ENCODE measurements around the gene PSENEN.
A peak's percentile ranks its signal among the peaks of the same experiment; 100 is the strongest.

PSENEN gene

DNA sequence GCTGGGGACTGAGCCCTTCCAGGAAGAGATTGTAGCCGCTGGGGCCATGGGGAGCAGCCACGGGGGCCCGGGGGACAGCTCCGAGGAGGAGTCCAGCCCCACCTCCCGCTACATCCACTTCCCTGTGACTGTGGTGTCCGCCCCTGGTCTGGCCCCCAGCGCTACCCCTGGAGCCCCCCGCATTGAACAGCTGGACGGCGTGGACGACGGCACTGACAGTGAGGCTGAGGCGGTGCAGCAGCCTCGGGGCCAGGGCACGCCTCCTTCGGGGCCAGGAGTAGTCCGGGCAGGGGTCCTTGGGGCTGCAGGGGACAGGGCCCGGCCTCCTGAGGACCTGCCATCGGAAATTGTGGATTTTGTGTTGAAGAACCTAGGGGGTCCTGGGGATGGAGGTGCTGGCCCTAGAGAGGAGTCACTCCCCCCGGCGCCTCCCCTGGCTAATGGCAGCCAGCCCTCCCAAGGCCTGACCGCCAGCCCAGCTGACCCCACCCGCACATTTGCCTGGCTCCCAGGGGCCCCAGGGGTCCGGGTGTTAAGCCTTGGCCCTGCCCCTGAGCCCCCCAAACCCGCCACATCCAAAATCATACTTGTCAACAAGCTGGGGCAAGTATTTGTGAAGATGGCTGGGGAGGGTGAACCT is 12.8 kb upstream of the PSENEN start:
- Histone ChIP-seq H3K4me3 (no peak overlapping the region), H4K20me1 (peaks cover 89% of the 10 kb centered on the region), H3K4me2 (no peak overlapping the region), H3K27ac (no peak overlapping the region), H3K9ac (no peak overlapping the region), H3K9me3 (no peaks in the 10 kb centered on the region), H3K4me1 (peaks cover 25% of the 10 kb centered on the region), H3K36me3 (peaks cover 98% of the 10 kb centered on the region), H3K27me3 (no peaks in the 10 kb centered on the region)
- TF ChIP-seq Cebpa-rat (IDR thresholded peaks at IDR 0.05) = no peak

DNA sequence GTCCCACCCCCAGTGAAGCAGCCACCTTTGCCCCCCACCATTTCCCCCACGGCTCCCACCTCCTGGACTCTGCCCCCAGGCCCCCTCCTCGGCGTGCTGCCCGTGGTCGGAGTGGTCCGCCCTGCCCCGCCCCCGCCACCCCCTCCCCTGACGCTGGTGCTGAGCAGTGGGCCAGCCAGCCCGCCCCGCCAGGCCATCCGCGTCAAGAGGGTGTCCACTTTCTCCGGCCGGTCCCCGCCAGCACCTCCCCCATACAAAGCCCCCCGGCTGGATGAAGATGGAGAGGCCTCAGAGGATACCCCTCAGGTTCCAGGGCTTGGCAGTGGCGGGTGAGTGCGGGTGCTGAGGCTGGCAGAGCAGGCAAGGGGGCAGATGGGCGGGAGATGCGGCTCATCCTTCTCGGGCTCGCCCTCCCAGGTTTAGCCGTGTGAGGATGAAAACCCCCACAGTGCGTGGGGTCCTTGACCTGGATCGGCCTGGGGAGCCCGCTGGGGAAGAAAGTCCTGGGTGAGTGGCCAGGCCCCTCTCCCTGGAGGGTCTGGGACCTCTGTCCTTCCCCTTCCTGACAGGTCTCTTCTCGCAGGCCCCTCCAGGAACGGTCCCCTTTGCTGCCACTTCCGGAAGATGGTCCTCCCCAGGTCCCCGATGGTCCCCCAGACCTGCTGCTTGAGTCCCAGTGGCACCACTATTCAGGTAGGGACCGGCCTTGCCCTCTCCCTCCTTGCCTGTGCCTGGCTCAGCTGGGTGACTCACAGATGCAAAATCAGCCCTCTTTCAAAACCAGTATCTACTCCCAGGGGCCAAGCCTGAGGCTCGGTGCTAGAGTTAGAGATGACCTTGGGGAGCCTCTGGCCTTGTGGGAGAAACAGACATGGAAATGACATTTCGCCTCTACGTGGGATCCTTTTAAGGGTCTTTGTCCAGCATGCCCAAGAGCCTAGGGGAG is 12.0 kb upstream of the PSENEN start:
- Histone ChIP-seq H4K20me1 (peaks cover 89% of the 10 kb centered on the region), H3K36me3 (peaks cover 98% of the 10 kb centered on the region), H3K4me1 (peaks cover 25% of the 10 kb centered on the region), H3K27me3 (no peaks in the 10 kb centered on the region), H3K4me2 (no peak overlapping the region), H3K9ac (0 out of 2 replicates have a peak overlapping the region, but pooled peaks have one; percentile 29), H3K27ac (no peak overlapping the region), H3K9me3 (no peaks in the 10 kb centered on the region), H3K4me3 (no peak overlapping the region)
- TF ChIP-seq Cebpa-rat (IDR thresholded peaks at IDR 0.05) = no peak

- Histone ChIP-seq H3K4me3 (no peak overlapping the region), H3K9ac (0 out of 2 replicates have a peak overlapping the region, but pooled peaks have one; percentile 29), H3K4me1 (peaks cover 26% of the 10 kb centered on the region), H3K9me3 (no peaks in the 10 kb centered on the region), H3K27me3 (no peaks in the 10 kb centered on the region), H4K20me1 (peaks cover 89% of the 10 kb centered on the region), H3K4me2 (no peak overlapping the region), H3K36me3 (peaks cover 98% of the 10 kb centered on the region), H3K27ac (no peak overlapping the region)
- TF ChIP-seq Cebpa-rat (IDR thresholded peaks at IDR 0.05) = no peak
These were observed 11.2 kb upstream of the PSENEN start for GRCh38 chr19:35734273-35734672.

GRCh38 chr19:35734889-35735288 is 10.6 kb upstream of the PSENEN start:
- H3K27ac ChIP-seq = no peak overlapping the region
- no peak overlapping the region for H3K4me3 ChIP-seq
- peaks cover 89% of the 10 kb centered on the region for H4K20me1 ChIP-seq
- no peak overlapping the region for H3K4me2 ChIP-seq
- H3K36me3 ChIP-seq = peaks cover 94% of the 10 kb centered on the region
- H3K4me1 ChIP-seq = peaks cover 33% of the 10 kb centered on the region
- no peaks in the 10 kb centered on the region for H3K27me3 ChIP-seq
- H3K9me3 ChIP-seq = no peaks in the 10 kb centered on the region
- no peak for TF ChIP-seq Cebpa-rat (IDR thresholded peaks at IDR 0.05)
- no peak overlapping the region for H3K9ac ChIP-seq

- Histone ChIP-seq H3K9me3 (no peaks in the 10 kb centered on the region), H3K4me3 (no peak overlapping the region), H4K20me1 (peaks cover 71% of the 10 kb centered on the region), H3K9ac (peak overlapping the region; percentile 45), H3K27me3 (no peaks in the 10 kb centered on the region), H3K36me3 (peaks cover 71% of the 10 kb centered on the region), H3K4me1 (peaks cover 45% of the 10 kb centered on the region), H3K27ac (0 out of 2 replicates have a peak overlapping the region, but pooled peaks have one; percentile 1), H3K4me2 (peak overlapping the region; percentile 48)
- TF ChIP-seq Cebpa-rat (IDR thresholded peaks at IDR 0.05) = no peak
These were observed 8.3 kb upstream of the PSENEN start for GRCh38 chr19:35736913-35737886.

GRCh38 chr19:35738021-35738886 is 7.2 kb upstream of the PSENEN start:
- Histone ChIP-seq H3K27ac (no peak overlapping the region), H3K9me3 (no peaks in the 10 kb centered on the region), H3K36me3 (peaks cover 62% of the 10 kb centered on the region), H4K20me1 (peaks cover 64% of the 10 kb centered on the region), H3K4me1 (peaks cover 55% of the 10 kb centered on the region), H3K4me2 (no peak overlapping the region), H3K9ac (no peak overlapping the region), H3K27me3 (no peaks in the 10 kb centered on the region), H3K4me3 (no peak overlapping the region)
- TF ChIP-seq Cebpa-rat (IDR thresholded peaks at IDR 0.05) = no peak

DNA sequence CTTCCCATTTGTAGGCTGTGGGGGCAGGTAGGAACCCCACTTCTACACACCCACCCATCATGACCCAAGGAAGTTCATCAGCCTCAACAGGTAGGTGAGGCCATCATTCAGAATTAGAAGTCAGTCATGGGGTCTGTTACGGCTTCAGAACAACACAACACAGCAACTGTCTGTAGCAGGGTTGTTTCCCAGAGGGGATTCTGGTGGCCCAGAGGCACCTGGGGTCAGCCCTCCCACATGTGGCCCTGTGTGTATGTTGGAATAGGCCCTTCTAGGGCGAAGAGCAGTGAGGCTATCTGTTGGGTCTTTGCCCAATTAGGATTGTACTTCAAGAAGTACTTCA is 6.6 kb upstream of the PSENEN start:
- H3K4me2 ChIP-seq = no peak overlapping the region

GRCh38 chr19:35739275-35740107 is 6.0 kb upstream of the PSENEN start:
- Histone ChIP-seq H4K20me1 (peaks cover 54% of the 10 kb centered on the region), H3K4me1 (peaks cover 67% of the 10 kb centered on the region), H3K4me3 (peak overlapping the region; percentile 71), H3K4me2 (peak overlapping the region; percentile 98), H3K9me3 (no peaks in the 10 kb centered on the region), H3K27me3 (no peaks in the 10 kb centered on the region), H3K9ac (peak overlapping the region; percentile 75), H3K27ac (no peak overlapping the region), H3K36me3 (peaks cover 50% of the 10 kb centered on the region)
- TF ChIP-seq Cebpa-rat (IDR thresholded peaks at IDR 0.05) = no peak

More for the DNA sequence above, 6.6 kb upstream of the PSENEN start:
- Histone ChIP-seq H4K20me1 (peaks cover 60% of the 10 kb centered on the region), H3K27me3 (no peaks in the 10 kb centered on the region), H3K9ac (no peak overlapping the region), H3K27ac (no peak overlapping the region), H3K4me1 (peaks cover 61% of the 10 kb centered on the region), H3K36me3 (peaks cover 56% of the 10 kb centered on the region), H3K9me3 (no peaks in the 10 kb centered on the region), H3K4me3 (no peak overlapping the region)
- TF ChIP-seq Cebpa-rat (IDR thresholded peaks at IDR 0.05) = no peak

Data from BLaER1 (cell line).